Transverse colon (tissue), 4 donors: Measurements from ENCODE around the gene TBC1D17. TPM values are rescaled to one million over a fixed set of nuclear protein-coding genes. Genes with fewer than 3 reads are reported as not detected.

ENCODE experiments used
- DNase-seq: peaks from one replicate; pipeline ENCODE4 v3.0.0-alpha.2; 2019
- H3K27ac ChIP-seq, 4 donors: fragments of 200-600 bp; sonication (generic); 2 replicates each; pipeline ENCODE4 v1.5.1; 2016 to 2018; ENCODE audit warnings: inconsistent platforms in 4 of 4
- H3K27me3 ChIP-seq: fragments of 200-600 bp; sonication (generic); 2 replicates; pipeline ENCODE4 v1.5.1; 2017; ENCODE audit warnings: inconsistent platforms
- H3K36me3 ChIP-seq, 4 donors: fragments of 200-600 bp; sonication (generic); 2 replicates each; pipeline ENCODE4 v1.5.1; 2017 to 2019; ENCODE audit warnings: inconsistent platforms in 4 of 4
- H3K4me1 ChIP-seq, 4 donors: fragments of 200-600 bp; sonication (generic); 2 replicates each; pipeline ENCODE4 v1.5.1; 2017 to 2020; ENCODE audit warnings: inconsistent platforms in 4 of 4
- H3K4me3 ChIP-seq, 4 donors: fragments of 200-600 bp; sonication (generic); 1 replicate in 1 of 4; 2 replicates in 3 of 4; pipeline versions ENCODE4 v1.5.1 to v1.6.1; 2017 to 2019; ENCODE audit warnings: inconsistent platforms in 4 of 4
- H3K9me3 ChIP-seq, 2 donors: fragments of 200-600 bp; sonication (generic); 2 replicates each; pipeline ENCODE4 v1.5.1; 2017 to 2019; ENCODE audit warnings: inconsistent platforms in 2 of 2
- EP300 ChIP-seq: sonication (generic); formaldehyde crosslinking; IDR thresholded peaks from one replicate; pipeline ENCODE4 v1.6.1; 2017; ENCODE audit warnings: antibody characterized with exemption, low read depth
- POLR2A ChIP-seq: fragments of 450-650 bp; IDR thresholded peaks from one replicate; pipeline ENCODE4 v1.6.1; 2016; ENCODE audit warnings: antibody characterized with exemption, mild to moderate bottlenecking, moderate library complexity
- POLR2AphosphoS5 ChIP-seq, 3 donors: sonication (generic); formaldehyde crosslinking; IDR thresholded peaks; one replicate each; pipeline ENCODE4 v1.6.1; 2016; ENCODE audit warnings: antibody characterized with exemption in 3 of 3
- WGBS, 2 donors: methylation state at CpG; one replicate each; pipeline ENCODE4 v1.1.5; 2018; ENCODE audit warnings: low coverage in 1 of 2; 5-methylcytosine and 5-hydroxymethylcytosine counted together
- in situ Hi-C, 4 donors: fragments of 200-750 bp; cut with MboI; loops; one replicate each; pipeline versions ENCODE4 v1.15.0 to v1.15.1; 2017; ENCODE audit warnings: low sequenced_read_pairs in 3 of 4, low pct_ligation_motif_present in 1 of 4, low pct_unique_long_range_greater_than_20kb in 1 of 4
- intact Hi-C: fragments of 100-400 bp; cut with DNase I; formaldehyde crosslinking; loops from one replicate; pipeline ENCODE4 v1.15.1; 2023; ENCODE audit warnings: low total_unique reads
- total RNA-seq, 4 donors: library from RNA; depleted of rRNA; stranded (reverse); fragments of >200 nt; gene quantifications; one replicate each; pipeline ENCODE4 v1.1.0, GENCODE V29; 2016
- TF ChIP-seq, protein P1 (sequence below), 5 experiments: fragments of 200-600 bp in 3 of 5; fragments of 450-650 bp in 2 of 5; sonication (generic) in 3 of 5; IDR thresholded peaks; 1 replicate in 2 of 5; 2 replicates in 3 of 5; pipeline ENCODE4 v1.5.1; 2016 to 2017; ENCODE audit warnings: antibody characterized with exemption in 5 of 5, inconsistent platforms in 3 of 5, mild to moderate bottlenecking in 2 of 5, moderate library complexity in 1 of 5

TBC1D17 gene
- total RNA-seq, 4 donors from 2014 or later, result 26.4 to 80.8 (median 47.9) TPM

DNA sequence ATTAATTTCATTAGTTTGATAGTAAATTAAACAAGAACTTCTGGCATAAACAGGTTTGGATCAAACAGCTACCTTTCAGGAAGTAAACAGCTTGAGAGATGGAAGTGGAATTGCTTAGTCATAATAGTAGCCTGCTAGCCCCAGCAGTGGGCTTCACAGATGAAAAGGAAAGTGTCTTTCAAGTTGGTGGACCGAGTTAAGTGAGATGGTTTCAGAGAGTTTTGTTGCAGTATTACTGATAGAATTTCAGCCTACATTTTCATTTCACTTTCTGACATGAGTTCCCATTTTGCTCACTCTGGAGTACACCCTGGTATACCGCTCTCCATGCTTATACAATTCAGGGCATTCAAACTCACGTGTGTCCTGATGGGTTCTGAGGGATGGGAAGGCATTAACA is 28.6 kb upstream of the TBC1D17 start:
- H3K27me3 ChIP-seq, result no peaks in the 10 kb centered on the region
- H3K4me1 ChIP-seq, result peaks cover 15 to 29% (median 18%) of the 10 kb centered on the region in 4 donors
- in situ Hi-C loops (no loop called here), intact Hi-C loops (no loop called here)
- no peak overlapping the region for H3K27ac ChIP-seq
- no peak for DNase-seq
- no peaks in the 10 kb centered on the region for H3K36me3 ChIP-seq
- TF ChIP-seq POLR2A (no peak), POLR2AphosphoS5 (IDR thresholded peaks at IDR 0.05) (no peak), EP300 (no peak)
- TF ChIP-seq, protein P1, sequence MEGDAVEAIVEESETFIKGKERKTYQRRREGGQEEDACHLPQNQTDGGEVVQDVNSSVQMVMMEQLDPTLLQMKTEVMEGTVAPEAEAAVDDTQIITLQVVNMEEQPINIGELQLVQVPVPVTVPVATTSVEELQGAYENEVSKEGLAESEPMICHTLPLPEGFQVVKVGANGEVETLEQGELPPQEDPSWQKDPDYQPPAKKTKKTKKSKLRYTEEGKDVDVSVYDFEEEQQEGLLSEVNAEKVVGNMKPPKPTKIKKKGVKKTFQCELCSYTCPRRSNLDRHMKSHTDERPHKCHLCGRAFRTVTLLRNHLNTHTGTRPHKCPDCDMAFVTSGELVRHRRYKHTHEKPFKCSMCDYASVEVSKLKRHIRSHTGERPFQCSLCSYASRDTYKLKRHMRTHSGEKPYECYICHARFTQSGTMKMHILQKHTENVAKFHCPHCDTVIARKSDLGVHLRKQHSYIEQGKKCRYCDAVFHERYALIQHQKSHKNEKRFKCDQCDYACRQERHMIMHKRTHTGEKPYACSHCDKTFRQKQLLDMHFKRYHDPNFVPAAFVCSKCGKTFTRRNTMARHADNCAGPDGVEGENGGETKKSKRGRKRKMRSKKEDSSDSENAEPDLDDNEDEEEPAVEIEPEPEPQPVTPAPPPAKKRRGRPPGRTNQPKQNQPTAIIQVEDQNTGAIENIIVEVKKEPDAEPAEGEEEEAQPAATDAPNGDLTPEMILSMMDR (IDR thresholded peaks at IDR 0.05), result no peak
- H3K9me3 ChIP-seq, result no peaks in the 10 kb centered on the region
- H3K4me3 ChIP-seq, result no peak overlapping the region
- 83 to 90% methylated on average over 3 of the region's 3 CpGs for WGBS, 2 donors

- intact Hi-C loops, result loop anchor here (5.0 kb wide), 1 partner anchor 32 kb away; the partner anchor contains the start of gene MED25
- no peak for DNase-seq
- Histone ChIP-seq H3K4me3 (peak overlapping the region in 3 of 4 donors; percentile 79 to 98 (median 95)), H3K4me1 (peaks cover 15 to 30% (median 22%) of the 10 kb centered on the region in 4 donors), H3K36me3 (no peaks in the 10 kb centered on the region), H3K9me3 (no peaks in the 10 kb centered on the region), H3K27ac (peak overlapping the region; percentile 97 to 100 (median 99)), H3K27me3 (no peaks in the 10 kb centered on the region)
- in situ Hi-C loops, result loop anchor here in 1 of 4 donors (25.0 kb wide), 1 partner anchor 362 kb away; the partner anchor contains the start of genes RPL13A and RPS11
- no peak for TF ChIP-seq POLR2A
- WGBS, 2 donors, result 85% methylated on average over 8 to 15 of the region's 15 CpGs
Measured at GRCh38 chr19:49849433-49850220, 27.9 kb upstream of the TBC1D17 start.

- Histone ChIP-seq H3K9me3 (no peaks in the 10 kb centered on the region), H3K4me3 (peak overlapping the region in 3 of 4 donors; percentile 79 to 98 (median 95)), H3K27ac (peak overlapping the region; percentile 97 to 100 (median 99)), H3K27me3 (no peaks in the 10 kb centered on the region), H3K36me3 (no peaks in the 10 kb centered on the region), H3K4me1 (peaks cover 15 to 30% (median 22%) of the 10 kb centered on the region in 4 donors)
- DNase-seq, result no peak
- in situ Hi-C loops (loop anchor here in 1 of 4 donors (25.0 kb wide), 1 partner anchor 363 kb away; the partner anchor contains the start of genes RPL13A and RPS11), intact Hi-C loops (loop anchor here (5.0 kb wide), 1 partner anchor 33 kb away; the partner anchor contains the start of gene MED25)
- TF ChIP-seq POLR2A (no peak), POLR2AphosphoS5 (IDR thresholded peaks at IDR 0.05) (no peak), EP300 (no peak)
- TF ChIP-seq, protein P1 (IDR thresholded peaks at IDR 0.05), result no peak
- 47 to 56% methylated on average over 4 to 12 of the region's 12 CpGs for WGBS, 2 donors
Measured at GRCh38 chr19:49850221-49850486, 27.3 kb upstream of the TBC1D17 start.

DNA sequence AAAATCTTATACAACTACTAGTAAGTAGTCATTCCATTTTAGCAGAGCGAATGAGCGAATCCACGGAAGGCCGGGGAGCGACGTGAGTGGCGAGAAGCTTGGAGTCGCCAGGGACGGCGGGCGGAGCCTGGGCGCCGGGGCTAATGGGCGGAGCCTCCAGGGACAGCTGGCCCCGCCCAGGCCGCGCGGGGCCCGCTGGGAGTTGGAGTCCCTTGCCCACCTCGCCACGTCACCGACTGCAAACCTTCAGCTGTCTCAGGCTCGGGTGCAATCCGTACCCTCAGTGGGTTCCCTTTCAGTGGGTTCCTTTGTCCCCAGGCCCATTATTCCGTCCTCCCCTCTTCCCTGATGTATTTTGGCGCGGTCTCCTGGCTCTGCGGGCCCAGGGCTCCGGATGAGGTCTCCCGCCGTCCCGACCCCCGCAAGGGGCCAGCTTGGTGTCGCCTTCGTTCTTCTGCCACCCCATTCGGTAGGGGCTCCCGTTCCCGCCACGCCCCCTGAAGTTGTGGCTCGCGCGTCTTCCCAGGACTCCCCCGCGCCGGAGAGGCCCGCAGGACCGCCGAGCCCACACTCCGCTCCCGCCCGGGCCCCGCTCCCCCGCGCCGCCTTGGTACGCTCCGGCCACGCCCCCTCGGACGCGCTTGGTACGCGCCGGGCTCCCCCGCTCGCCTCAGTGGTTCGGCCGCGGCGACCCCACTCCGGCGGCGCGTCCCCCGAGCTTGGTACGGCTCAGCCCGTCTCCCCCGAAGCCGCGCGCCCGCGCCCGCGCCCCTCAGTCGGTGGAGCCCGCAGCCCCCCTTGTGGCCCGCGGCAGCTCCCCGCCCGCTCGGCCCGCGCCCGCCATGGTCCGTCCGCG is 26.8 kb upstream of the TBC1D17 start, which contains the start of gene PTOV1:
PTOV1 (plus strand) TSS at position 673 of the 856 bp plus-strand sequence.
- TF ChIP-seq POLR2A (peak; percentile 82), POLR2AphosphoS5 (IDR thresholded peaks at IDR 0.05) (peak; percentile 71 to 94 (median 90)), EP300 (no peak)
- TF ChIP-seq, protein P1 (IDR thresholded peaks at IDR 0.05), result no peak
- Histone ChIP-seq H3K27ac (peak within 1 kb of the TSS; percentile 97 to 100 (median 99)), H3K4me3 (peak within 1 kb of the TSS; percentile 62 to 98 (median 87)), H3K36me3 (no peaks in the 10 kb centered on the region), H3K4me1 (peaks cover 15 to 30% (median 22%) of the 10 kb centered on the region in 4 donors), H3K27me3 (no peaks in the 10 kb centered on the region), H3K9me3 (no peaks in the 10 kb centered on the region)
- in situ Hi-C loops (loop anchor here in 1 of 4 donors (25.0 kb wide), 1 partner anchor 363 kb away; the partner anchor contains the start of genes RPL13A and RPS11), intact Hi-C loops (loop anchor here (5.0 kb wide), 1 partner anchor 33 kb away; the partner anchor contains the start of gene MED25)
- DNase-seq, result peak; percentile 94
- 0 to 3% methylated on average over 12 to 59 of the region's 98 CpGs for WGBS, 2 donors
